ENCODE measurements around the gene GHR.

The GHR gene

GRCh38 chr5:42604171-42604711 is 181.0 kb downstream of the GHR start:
- no peak for DNase-seq (ENCODE audit: low read depth in 2 of 2)

- no peak for DNase-seq (ENCODE audit: low read depth in 2 of 2)
These were observed 182.3 kb downstream of the GHR start for GRCh38 chr5:42605490-42605889.

GRCh38 chr5:42606464-42606869 is 183.2 kb downstream of the GHR start:
- no peak for DNase-seq (ENCODE audit: low read depth in 2 of 2)

- DNase-seq (ENCODE audit: low read depth in 2 of 2): no peak
These were observed 188.2 kb downstream of the GHR start for GRCh38 chr5:42611437-42611836.

GRCh38 chr5:42612750-42613366 is 189.6 kb downstream of the GHR start:
- no peak for DNase-seq (ENCODE audit: low read depth in 2 of 2)

GRCh38 chr5:42614509-42614908 is 191.3 kb downstream of the GHR start:
- DNase-seq (ENCODE audit: low read depth in 2 of 2): no peak

- no peak for DNase-seq (ENCODE audit: low read depth in 2 of 2)
These were observed 197.5 kb downstream of the GHR start for GRCh38 chr5:42620579-42621216.

- DNase-seq (ENCODE audit: low read depth in 2 of 2): no peak
These were observed 198.0 kb downstream of the GHR start for GRCh38 chr5:42621242-42621641.

GRCh38 chr5:42621662-42622061 is 198.4 kb downstream of the GHR start:
- no peak for DNase-seq (ENCODE audit: low read depth in 2 of 2)

GRCh38 chr5:42624912-42625311 is 201.7 kb downstream of the GHR start:
- no peak for DNase-seq (ENCODE audit: low read depth in 2 of 2)

- no peak for DNase-seq (ENCODE audit: low read depth in 2 of 2)
These were observed 203.2 kb downstream of the GHR start for GRCh38 chr5:42626462-42626861.

- DNase-seq (ENCODE audit: low read depth in 2 of 2): no peak
These were observed 205.6 kb downstream of the GHR start for GRCh38 chr5:42628821-42629220.

- no peak for DNase-seq (ENCODE audit: low read depth in 2 of 2)
These were observed 206.0 kb downstream of the GHR start for GRCh38 chr5:42629284-42629683.

- DNase-seq (ENCODE audit: low read depth in 2 of 2): no peak
These were observed 208.0 kb downstream of the GHR start for GRCh38 chr5:42631241-42631640.

- no peak for DNase-seq (ENCODE audit: low read depth in 2 of 2)
These were observed 209.2 kb downstream of the GHR start for GRCh38 chr5:42632354-42632900.

- no peak for DNase-seq (ENCODE audit: low read depth in 2 of 2)
These were observed 211.3 kb downstream of the GHR start for GRCh38 chr5:42634575-42634974.

GRCh38 chr5:42636425-42636824 is 213.2 kb downstream of the GHR start:
- no peak for DNase-seq (ENCODE audit: low read depth in 2 of 2)

GRCh38 chr5:42636946-42637345 is 213.7 kb downstream of the GHR start:
- DNase-seq (ENCODE audit: low read depth in 2 of 2): no peak

GRCh38 chr5:42638972-42639371 is 215.7 kb downstream of the GHR start:
- DNase-seq (ENCODE audit: low read depth in 2 of 2): no peak

GRCh38 chr5:42640835-42641234 is 217.6 kb downstream of the GHR start:
- DNase-seq (ENCODE audit: low read depth in 2 of 2): no peak

- DNase-seq (ENCODE audit: low read depth in 2 of 2): no peak
These were observed 218.2 kb downstream of the GHR start for GRCh38 chr5:42641336-42642005.

GRCh38 chr5:42642006-42642405 is 218.8 kb downstream of the GHR start:
- DNase-seq (ENCODE audit: low read depth in 2 of 2): no peak

GRCh38 chr5:42643360-42643759 is 220.1 kb downstream of the GHR start:
- DNase-seq (ENCODE audit: low read depth in 2 of 2): no peak

All from activated CD8-positive, alpha-beta memory T cell treated with anti-CD3 and anti-CD28 coated beads for 4 hours (primary cell).